ENCODE results near the gene TSPAN2. TPM values are rescaled to one million over a fixed set of nuclear protein-coding genes. Genes with fewer than 3 reads are reported as not detected.

Gene TSPAN2
- total and polyA plus RNA-seq, 12 donors: 4.0 to 17.7 (median 6.7) TPM

DNA sequence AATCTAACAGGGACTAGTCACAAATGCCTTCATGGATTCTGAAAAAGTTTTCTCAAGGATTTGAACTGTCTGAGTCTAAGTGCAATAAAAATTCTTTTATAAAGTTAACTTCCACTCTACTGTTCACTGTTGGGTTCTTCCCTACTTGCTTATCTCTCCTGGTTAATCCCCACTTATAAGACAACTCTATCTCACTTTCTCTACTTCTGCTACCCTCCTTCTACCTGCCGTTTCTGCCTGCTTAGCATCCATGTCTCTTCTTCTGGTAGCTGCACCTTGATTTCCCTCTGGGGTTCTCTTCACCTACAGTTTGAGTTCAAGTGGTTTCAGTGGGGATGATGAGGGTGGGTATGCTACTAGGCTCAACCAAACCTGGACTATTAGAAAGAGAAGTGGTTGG lies 53.7 kb downstream of the TSPAN2 start:
- intact Hi-C loops (cut with DNase I): no loop called here

DNA sequence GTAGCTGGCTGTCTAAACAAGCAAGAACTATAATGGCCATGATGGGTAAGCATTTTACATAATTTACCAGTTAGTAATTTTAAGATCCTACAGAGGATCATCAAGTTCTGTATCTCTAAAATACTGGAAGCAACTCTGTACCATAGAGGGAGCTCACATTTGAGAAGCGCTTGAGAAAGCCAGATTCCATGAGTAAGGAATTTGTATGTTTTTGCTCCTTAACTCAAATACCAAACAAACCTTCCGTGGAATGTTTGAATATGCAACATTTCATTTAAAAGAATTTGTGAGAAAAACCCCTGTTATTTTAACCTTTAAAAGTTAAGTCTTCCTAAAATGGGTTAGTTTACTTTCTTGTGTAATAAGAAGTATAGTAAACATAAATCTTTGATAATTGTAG lies 57.7 kb downstream of the TSPAN2 start:
- WGBS, 2 donors: 64 to 82% methylated on average over 2 of the region's 2 CpGs
- no peak for ATAC-seq

More for the DNA sequence above, 53.7 kb downstream of the TSPAN2 start:
- no peaks in the 10 kb centered on the region for H3K36me3 ChIP-seq
- no peak overlapping the region for H3K27ac ChIP-seq
- WGBS, 2 donors: 70 to 71% methylated on average over 1 of the region's 1 CpG
- H3K27me3 ChIP-seq: no peaks in the 10 kb centered on the region
- no peak for DNase-seq
- no peak overlapping the region for H3K4me3 ChIP-seq
- no peaks in the 10 kb centered on the region for H3K9me3 ChIP-seq
- H3K4me1 ChIP-seq: peaks cover 0 to 7% (median 0%) of the 10 kb centered on the region in 9 donors
- ATAC-seq: no peak
- no peak for TF ChIP-seq CTCF (IDR thresholded peaks at IDR 0.05)

DNA sequence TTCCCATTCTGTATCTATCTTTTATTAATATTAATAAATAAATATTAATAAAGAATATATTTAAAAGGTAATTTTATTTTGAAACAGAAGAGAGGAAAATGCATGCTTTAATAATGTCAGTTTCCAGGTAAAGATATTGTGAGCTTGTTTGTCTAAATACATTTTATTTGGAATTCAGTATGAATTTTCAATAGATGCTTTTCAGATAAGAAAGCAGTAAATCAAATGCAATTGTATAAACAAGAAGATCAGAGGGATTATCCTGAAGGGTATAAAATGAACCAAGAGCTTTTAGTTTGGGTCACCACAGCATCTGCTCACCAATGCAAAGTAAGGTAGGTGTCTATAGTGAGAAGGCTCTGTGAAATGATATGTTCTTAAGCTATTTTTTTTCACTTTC lies 59.8 kb downstream of the TSPAN2 start, which contains the start of gene TSHB:
TSS of gene TSHB (plus strand) at position 301 of the 400 bp plus-strand sequence. CDS start 3,537 bp downstream, outside the sequence.
- H3K36me3 ChIP-seq: no peaks in the 10 kb centered on the region
- no peak within 1 kb of the TSS for H3K27ac ChIP-seq
- ATAC-seq (no peak), DNase-seq (no peak)
- no peaks in the 10 kb centered on the region for H3K4me1 ChIP-seq
- no peaks in the 10 kb centered on the region for H3K9me3 ChIP-seq
- TF ChIP-seq CTCF (IDR thresholded peaks at IDR 0.05): no peak
- H3K4me3 ChIP-seq: no peak within 1 kb of the TSS
- intact Hi-C loops (cut with DNase I): no loop called here
- H3K27me3 ChIP-seq: no peaks in the 10 kb centered on the region

More for the DNA sequence above, 57.7 kb downstream of the TSPAN2 start:
- no peak for TF ChIP-seq CTCF (IDR thresholded peaks at IDR 0.05)
- Histone ChIP-seq H3K27me3 (no peaks in the 10 kb centered on the region), H3K27ac (no peak overlapping the region), H3K9me3 (no peaks in the 10 kb centered on the region), H3K4me3 (no peak overlapping the region), H3K4me1 (no peaks in the 10 kb centered on the region), H3K36me3 (no peaks in the 10 kb centered on the region)
- no peak for DNase-seq
- intact Hi-C loops (cut with DNase I): no loop called here

- no peak for TF ChIP-seq CTCF (IDR thresholded peaks at IDR 0.05)
Observed at GRCh38 chr1:115023593-115023992, 65.7 kb downstream of the TSPAN2 start.

More at GRCh38 chr1:115023593-115023992, 65.7 kb downstream of the TSPAN2 start:
- ATAC-seq (no peak), DNase-seq (no peak)
- no peaks in the 10 kb centered on the region for H3K9me3 ChIP-seq
- peaks cover 0 to 6% (median 0%) of the 10 kb centered on the region in 7 donors for H3K27me3 ChIP-seq
- no peak overlapping the region for H3K4me3 ChIP-seq
- no peaks in the 10 kb centered on the region for H3K36me3 ChIP-seq
- intact Hi-C loops (cut with DNase I): no loop called here
- H3K27ac ChIP-seq: no peak overlapping the region
- H3K4me1 ChIP-seq: no peaks in the 10 kb centered on the region
